Peyer's patch (tissue), 4 donors: ENCODE measurements around the gene USP31. TPM values are rescaled to one million over a fixed set of nuclear protein-coding genes. Genes with fewer than 3 reads are reported as not detected.

Source experiments
- DNase-seq, 3 donors: peaks; one replicate each; pipeline ENCODE4 v3.0.0-alpha.2; 2017 to 2019
- H3K27ac ChIP-seq, 4 donors: fragments of 200-600 bp; sonication (generic); one replicate each; pipeline ENCODE4 v1.5.1; 2016 to 2019
- H3K27me3 ChIP-seq, 2 donors: fragments of 200-600 bp; sonication (generic); one replicate each; pipeline ENCODE4 v1.5.1; 2019
- H3K36me3 ChIP-seq, 3 donors: fragments of 200-600 bp; sonication (generic); one replicate each; pipeline ENCODE4 v1.5.1; 2016 to 2019
- H3K4me1 ChIP-seq, 4 donors: fragments of 200-600 bp; sonication (generic); one replicate each; pipeline ENCODE4 v1.5.1; 2016 to 2019
- H3K4me3 ChIP-seq, 4 donors: fragments of 200-600 bp; sonication (generic); 1 replicate in 3 of 4; 2 replicates in 1 of 4; pipeline ENCODE4 v1.5.1; 2016 to 2019; ENCODE audit warnings: mild to moderate bottlenecking in 1 of 4
- H3K9me3 ChIP-seq, 4 donors: fragments of 200-600 bp; sonication (generic); one replicate each; pipeline ENCODE4 v1.5.1; 2016 to 2019; ENCODE audit warnings: mild to moderate bottlenecking in 1 of 4
- CTCF ChIP-seq, 6 experiments: fragments of 450-650 bp in 4 of 6; fragments of 200-600 bp in 2 of 6; sonication (generic) in 1 of 6; IDR thresholded peaks; one replicate each; pipeline ENCODE4 v1.5.1; 2017 to 2019; ENCODE audit warnings: antibody characterized with exemption in 6 of 6, mild to moderate bottlenecking in 3 of 6, moderate library complexity in 1 of 6
- POLR2A ChIP-seq, 2 donors: fragments of 450-650 bp; IDR thresholded peaks; one replicate each; pipeline ENCODE4 v1.5.1; 2017; ENCODE audit warnings: antibody characterized with exemption in 2 of 2, mild to moderate bottlenecking in 2 of 2, moderate library complexity in 2 of 2
- total RNA-seq, 4 donors: library from RNA; depleted of rRNA; stranded (reverse); fragments of >200 nt; gene quantifications; one replicate each; pipeline ENCODE4 v1.1.0, GENCODE V29; 2016

Gene USP31
- total RNA-seq, 4 donors from 2014 or later = 6.3 to 12.4 (median 10.5) TPM

- no peak overlapping the region for H3K27ac ChIP-seq
- no peak for DNase-seq
- H3K4me1 ChIP-seq = no peaks in the 10 kb centered on the region
- H3K36me3 ChIP-seq = peaks cover 0 to 28% (median 0%) of the 10 kb centered on the region in 3 donors
- TF ChIP-seq POLR2A (IDR thresholded peaks at IDR 0.05) = no peak
- TF ChIP-seq CTCF (IDR thresholded peaks at IDR 0.05) = no peak
- H3K9me3 ChIP-seq = no peaks in the 10 kb centered on the region
- H3K27me3 ChIP-seq = no peaks in the 10 kb centered on the region
- no peak overlapping the region for H3K4me3 ChIP-seq
Measured at GRCh38 chr16:23072769-23073549, 76.3 kb downstream of the USP31 start.

- peak in 2 of 3 donors; percentile 66 to 72 for DNase-seq
- H3K36me3 ChIP-seq = peaks cover 0 to 34% (median 0%) of the 10 kb centered on the region in 3 donors
- H3K4me3 ChIP-seq = no peak overlapping the region
- H3K27me3 ChIP-seq = no peaks in the 10 kb centered on the region
- no peaks in the 10 kb centered on the region for H3K9me3 ChIP-seq
- peak overlapping the region in 1 of 4 donors; percentile 3 for H3K27ac ChIP-seq
- no peak for TF ChIP-seq CTCF (IDR thresholded peaks at IDR 0.05)
- no peak for TF ChIP-seq POLR2A (IDR thresholded peaks at IDR 0.05)
- H3K4me1 ChIP-seq = no peaks in the 10 kb centered on the region
Measured at GRCh38 chr16:23072084-23072599, 77.1 kb downstream of the USP31 start.

DNA sequence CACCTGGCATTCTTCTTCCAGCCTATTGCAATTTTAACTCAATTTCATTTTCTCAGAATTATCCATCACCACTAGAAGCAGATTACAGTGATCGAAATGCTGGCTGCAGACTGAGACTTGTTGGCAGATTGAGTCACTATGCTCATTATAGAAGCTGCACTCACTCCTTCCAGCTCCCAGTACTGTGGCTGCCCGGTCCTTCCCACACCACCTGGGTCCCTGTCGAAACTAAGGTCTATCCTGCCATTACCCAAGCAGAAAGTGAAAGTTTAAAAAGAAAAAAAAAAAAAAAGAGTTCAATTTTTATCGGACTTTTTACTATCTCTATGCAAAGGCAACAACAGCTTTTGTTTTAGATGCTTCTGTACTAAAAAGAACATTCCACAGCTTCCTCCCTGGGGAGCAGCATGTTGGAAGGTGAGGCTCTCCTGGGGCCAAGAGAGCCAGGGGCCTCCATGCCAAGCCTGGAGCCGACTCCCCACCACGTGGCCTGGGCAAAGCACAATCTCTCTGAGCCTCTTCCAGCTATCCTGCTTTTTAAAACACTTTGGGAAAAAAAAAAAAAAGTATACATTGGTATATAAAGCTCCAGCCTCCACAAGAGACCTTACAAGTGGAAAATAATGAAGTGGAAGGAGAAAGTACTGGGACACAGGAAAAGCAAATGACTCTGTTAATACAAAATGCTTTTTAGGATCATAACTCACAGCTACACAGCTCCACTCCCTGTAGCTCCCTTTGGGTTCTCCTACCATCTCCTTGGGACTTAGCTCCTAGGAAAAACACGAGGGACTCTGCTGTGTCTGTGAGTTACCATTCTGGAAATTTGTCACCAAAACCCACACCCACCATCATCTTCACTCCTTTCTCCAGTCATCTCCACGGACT lies 77.8 kb downstream of the USP31 start:
- Histone ChIP-seq H3K4me1 (no peaks in the 10 kb centered on the region), H3K27ac (peak overlapping the region in 1 of 4 donors; percentile 3), H3K27me3 (no peaks in the 10 kb centered on the region), H3K9me3 (no peaks in the 10 kb centered on the region), H3K36me3 (peaks cover 0 to 34% (median 0%) of the 10 kb centered on the region in 3 donors), H3K4me3 (no peak overlapping the region)
- TF ChIP-seq CTCF (IDR thresholded peaks at IDR 0.05) (no peak), POLR2A (IDR thresholded peaks at IDR 0.05) (no peak)
- DNase-seq = no peak

DNA sequence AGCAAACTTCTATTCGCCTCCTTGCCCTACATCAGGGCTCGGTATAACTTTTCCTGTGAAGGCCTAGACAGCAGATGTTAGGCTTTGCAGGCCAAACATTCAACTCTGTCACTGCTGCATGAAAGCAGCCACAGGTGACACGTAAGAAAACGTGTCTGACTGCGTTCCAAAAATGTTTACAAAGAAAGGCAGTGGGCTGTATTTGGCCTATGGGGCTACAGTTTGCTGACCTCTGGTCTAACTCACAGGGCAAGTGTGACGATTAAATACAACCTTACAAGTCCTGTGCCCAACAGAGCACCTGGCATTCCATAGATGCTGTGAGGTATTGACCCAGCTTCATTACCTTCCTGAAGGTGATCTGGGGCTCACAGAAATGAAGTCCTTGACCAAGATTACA lies 79.4 kb downstream of the USP31 start:
- Histone ChIP-seq H3K9me3 (no peaks in the 10 kb centered on the region), H3K4me1 (no peaks in the 10 kb centered on the region), H3K36me3 (peaks cover 0 to 34% (median 0%) of the 10 kb centered on the region in 3 donors), H3K27me3 (no peaks in the 10 kb centered on the region), H3K27ac (no peak overlapping the region), H3K4me3 (no peak overlapping the region)
- no peak for DNase-seq
- no peak for TF ChIP-seq POLR2A (IDR thresholded peaks at IDR 0.05)
- no peak for TF ChIP-seq CTCF (IDR thresholded peaks at IDR 0.05)

- Histone ChIP-seq H3K4me1 (no peaks in the 10 kb centered on the region), H3K4me3 (no peak overlapping the region), H3K27ac (no peak overlapping the region), H3K36me3 (peaks cover 0 to 30% (median 0%) of the 10 kb centered on the region in 3 donors), H3K27me3 (no peaks in the 10 kb centered on the region), H3K9me3 (no peaks in the 10 kb centered on the region)
- no peak for TF ChIP-seq CTCF (IDR thresholded peaks at IDR 0.05)
- no peak for TF ChIP-seq POLR2A (IDR thresholded peaks at IDR 0.05)
- no peak for DNase-seq
Measured at GRCh38 chr16:23068079-23068736, 81.0 kb downstream of the USP31 start.
